Duodenal mucosa (tissue), 2 donors: Measurements from ENCODE around the gene FAM162B.

Experiments used
- H3K27ac ChIP-seq: one replicate; pipeline ENCODE4 v1.7.0; 2013; ENCODE audit warnings: low read depth, low read length
- H3K27me3 ChIP-seq, 2 donors: one replicate each; pipeline ENCODE4 v1.7.0; 2013; ENCODE audit warnings: low read length in 2 of 2, control low read depth in 1 of 2; ENCODE audit not compliant: insufficient read depth in 2 of 2, control insufficient read depth in 1 of 2
- H3K36me3 ChIP-seq, 2 donors: one replicate each; pipeline ENCODE4 v1.7.0; 2013; ENCODE audit warnings: low read length in 2 of 2, control low read depth in 1 of 2; ENCODE audit not compliant: insufficient read depth in 2 of 2, control insufficient read depth in 1 of 2
- H3K4me1 ChIP-seq, 2 donors: one replicate each; pipeline ENCODE4 v1.7.0; 2013; ENCODE audit warnings: low read length in 2 of 2, control low read depth in 1 of 2; ENCODE audit not compliant: insufficient read depth in 2 of 2, control insufficient read depth in 1 of 2
- H3K4me3 ChIP-seq, 2 donors: one replicate each; pipeline ENCODE4 v1.7.0; 2013; ENCODE audit warnings: low read length in 2 of 2, low read depth in 1 of 2
- H3K9ac ChIP-seq, 2 donors: one replicate each; pipeline ENCODE4 v1.7.0; 2013; ENCODE audit warnings: low read length in 2 of 2, low read depth in 1 of 2
- H3K9me3 ChIP-seq, 2 donors: one replicate each; pipeline ENCODE4 v1.7.0; 2013; ENCODE audit warnings: low read length in 2 of 2, control low read depth in 1 of 2; ENCODE audit not compliant: control insufficient read depth in 1 of 2

FAM162B gene

GRCh38 chr6:116764961-116765841 is at the start of gene FAM162B:
Gene FAM162B, minus strand, starts transcription at chr6:116765719. Its CDS starts 143 bp downstream, at chr6:116765576.
- H3K4me1 ChIP-seq = no peaks in the 10 kb centered on the region
- H3K9ac ChIP-seq = no peak within 1 kb of the TSS
- H3K27ac ChIP-seq = no peak within 1 kb of the TSS
- no peaks in the 10 kb centered on the region for H3K36me3 ChIP-seq
- H3K27me3 ChIP-seq = peaks cover 30 to 44% of the 10 kb centered on the region in 2 donors
- peak within 1 kb of the TSS; percentile 50 to 62 for H3K4me3 ChIP-seq
- no peaks in the 10 kb centered on the region for H3K9me3 ChIP-seq

- Histone ChIP-seq H3K4me3 (no peak overlapping the region), H3K27me3 (no peaks in the 10 kb centered on the region), H3K27ac (no peak overlapping the region), H3K36me3 (no peaks in the 10 kb centered on the region), H3K9me3 (peaks cover 0 to 4% of the 10 kb centered on the region in 2 donors), H3K9ac (no peak overlapping the region), H3K4me1 (no peaks in the 10 kb centered on the region)
Measured at GRCh38 chr6:116812051-116812650, 46.6 kb upstream of the FAM162B start.

GRCh38 chr6:116801971-116802370 is 36.5 kb upstream of the FAM162B start:
- no peak overlapping the region for H3K27ac ChIP-seq
- H3K27me3 ChIP-seq = no peaks in the 10 kb centered on the region
- H3K9ac ChIP-seq = no peak overlapping the region
- H3K4me1 ChIP-seq = peaks cover 0 to 6% of the 10 kb centered on the region in 2 donors
- no peaks in the 10 kb centered on the region for H3K9me3 ChIP-seq
- H3K4me3 ChIP-seq = no peak overlapping the region
- no peaks in the 10 kb centered on the region for H3K36me3 ChIP-seq

- peaks cover 0 to 6% of the 10 kb centered on the region in 2 donors for H3K4me1 ChIP-seq
Measured at GRCh38 chr6:116799945-116800344, 34.4 kb upstream of the FAM162B start.

GRCh38 chr6:116797585-116797984 is 32.1 kb upstream of the FAM162B start:
- peaks cover 0 to 6% of the 10 kb centered on the region in 2 donors for H3K4me1 ChIP-seq
- H3K27ac ChIP-seq = no peak overlapping the region
- no peaks in the 10 kb centered on the region for H3K9me3 ChIP-seq
- no peak overlapping the region for H3K4me3 ChIP-seq
- H3K9ac ChIP-seq = no peak overlapping the region
- no peaks in the 10 kb centered on the region for H3K27me3 ChIP-seq
- H3K36me3 ChIP-seq = no peaks in the 10 kb centered on the region

More at GRCh38 chr6:116799945-116800344, 34.4 kb upstream of the FAM162B start:
- H3K9me3 ChIP-seq = no peaks in the 10 kb centered on the region
- no peak overlapping the region for H3K4me3 ChIP-seq
- H3K9ac ChIP-seq = no peak overlapping the region
- no peaks in the 10 kb centered on the region for H3K36me3 ChIP-seq
- no peaks in the 10 kb centered on the region for H3K27me3 ChIP-seq
- H3K27ac ChIP-seq = no peak overlapping the region

- Histone ChIP-seq H3K36me3 (no peaks in the 10 kb centered on the region), H3K27ac (no peak overlapping the region), H3K9me3 (no peaks in the 10 kb centered on the region), H3K4me1 (no peaks in the 10 kb centered on the region), H3K4me3 (no peak overlapping the region), H3K27me3 (no peaks in the 10 kb centered on the region), H3K9ac (no peak overlapping the region)
Measured at GRCh38 chr6:116793224-116793623, 27.7 kb upstream of the FAM162B start.

GRCh38 chr6:116783852-116784251 is 18.3 kb upstream of the FAM162B start:
- no peaks in the 10 kb centered on the region for H3K27me3 ChIP-seq
- no peak overlapping the region for H3K9ac ChIP-seq
- H3K4me3 ChIP-seq = no peak overlapping the region
- H3K27ac ChIP-seq = no peak overlapping the region
- H3K9me3 ChIP-seq = no peaks in the 10 kb centered on the region
- no peaks in the 10 kb centered on the region for H3K4me1 ChIP-seq
- no peaks in the 10 kb centered on the region for H3K36me3 ChIP-seq

- H3K4me1 ChIP-seq = no peaks in the 10 kb centered on the region
- H3K27me3 ChIP-seq = no peaks in the 10 kb centered on the region
- H3K36me3 ChIP-seq = no peaks in the 10 kb centered on the region
- H3K27ac ChIP-seq = no peak overlapping the region
- no peak overlapping the region for H3K9ac ChIP-seq
- no peaks in the 10 kb centered on the region for H3K9me3 ChIP-seq
- peak overlapping the region in 1 of 2 donors; percentile 29 for H3K4me3 ChIP-seq
Measured at GRCh38 chr6:116779573-116780164, 14.2 kb upstream of the FAM162B start.

GRCh38 chr6:116773886-116774285 is 8.4 kb upstream of the FAM162B start:
- H3K36me3 ChIP-seq = no peaks in the 10 kb centered on the region
- no peaks in the 10 kb centered on the region for H3K9me3 ChIP-seq
- H3K4me3 ChIP-seq = no peak overlapping the region
- no peak overlapping the region for H3K9ac ChIP-seq
- H3K27me3 ChIP-seq = no peaks in the 10 kb centered on the region
- H3K4me1 ChIP-seq = no peaks in the 10 kb centered on the region
- H3K27ac ChIP-seq = no peak overlapping the region

- H3K4me1 ChIP-seq = no peaks in the 10 kb centered on the region
- no peak overlapping the region for H3K4me3 ChIP-seq
- H3K27ac ChIP-seq = no peak overlapping the region
- H3K27me3 ChIP-seq = peaks cover 0 to 3% of the 10 kb centered on the region in 2 donors
- H3K9ac ChIP-seq = no peak overlapping the region
- no peaks in the 10 kb centered on the region for H3K9me3 ChIP-seq
- no peaks in the 10 kb centered on the region for H3K36me3 ChIP-seq
Measured at GRCh38 chr6:116772450-116772849, 6.9 kb upstream of the FAM162B start.
